ENCODE results near the gene NBL1. TPM values are rescaled to one million over a fixed set of nuclear protein-coding genes. Genes with fewer than 3 reads are reported as not detected.

The NBL1 gene
- total and polyA plus RNA-seq, 2 of the 4 experiments (the other 2 are of a cell fraction), result 14.0 to 54.2 TPM

- ChIA-PET CTCF (no interaction called here), POLR2A (ENCODE audit: unreplicated experiment) (no interaction called here)
- Histone ChIP-seq H3K18ac (ENCODE audit: low read depth, low read length) (peak overlapping the region; percentile 56), H3K23ac (ENCODE audit: low read depth, low read length) (peak overlapping the region; percentile 52; the same call in 1 of the 2 replicates), H4K8ac (ENCODE audit: low read depth in 2 of 2, low read length in 2 of 2) (peak overlapping the region; percentile 79 to 87), H3K9me1 (ENCODE audit: insufficient read depth, low read length) (peaks cover 5% of the 10 kb centered on the region), H3K9ac (ENCODE audit: low read depth, low read length) (peak overlapping the region; percentile 62), H2AK9ac (replicated peaks; ENCODE audit: low read depth, low read length, poor library complexity) (peak overlapping the region; percentile 91), H3K27me3 (ENCODE audit: control insufficient read depth, insufficient read depth, low read length) (no peaks in the 10 kb centered on the region), H3K27ac (ENCODE audit: insufficient read depth, low read length) (peak overlapping the region; percentile 71), H3K79me1 (ENCODE audit: low read depth in 1 of 2, low read length in 2 of 2) (peaks cover 9 to 37% of the 10 kb centered on the region in 2 experiments; a peak in 3 of 4 replicates), H3K56ac (ENCODE audit: extremely low read depth, insufficient read depth, low read length) (peak overlapping the region; percentile 60), H2BK20ac (ENCODE audit: low read depth, low read length) (no peak overlapping the region), H3K14ac (replicated peaks; ENCODE audit: low read depth, low read length) (peak overlapping the region; percentile 34), H4K20me1 (ENCODE audit: insufficient read depth, low read length) (peaks cover 18% of the 10 kb centered on the region), H2BK15ac (ENCODE audit: low read depth, low read length) (peak overlapping the region; percentile 3; the same call in 2 of the 3 replicates), H3K4me2 (ENCODE audit: low read depth, low read length) (peak overlapping the region; percentile 94), H3K9me3 (ENCODE audit: control insufficient read depth, insufficient read depth, low read length) (no peaks in the 10 kb centered on the region), H2BK5ac (ENCODE audit: low read depth, low read length, poor library complexity, severe bottlenecking) (peak overlapping the region; percentile 55), H2AFZ (replicated peaks; ENCODE audit: low read length, poor library complexity) (peak overlapping the region; percentile 89), H3K36me3 (ENCODE audit: control insufficient read depth, insufficient read depth, low read length) (no peaks in the 10 kb centered on the region), H3K4me1 (ENCODE audit: control insufficient read depth, insufficient read depth, low read length) (no peaks in the 10 kb centered on the region), H2BK120ac (ENCODE audit: low read depth, low read length) (peak overlapping the region; percentile 8; the same call in 1 of the 2 replicates), H3K4ac (ENCODE audit: low read depth, low read length) (peak overlapping the region; percentile 59), H4K91ac (ENCODE audit: insufficient read depth, low read depth, low read length) (peak overlapping the region; percentile 37), H2AK5ac (ENCODE audit: low read depth, low read length) (0 out of 2 replicates have a peak overlapping the region, but pooled peaks have one; percentile 1), H3K4me3 (ENCODE audit: insufficient read depth, low read depth, low read length) (peak overlapping the region; percentile 72), H4K5ac (ENCODE audit: low read depth, low read length) (peak overlapping the region; percentile 86)
- in situ Hi-C loops (cut with MboI; ENCODE audit: low sequenced_read_pairs), result no loop called here
- DNase-seq (peak; percentile 28), ATAC-seq (ENCODE audit: low read depth) (peak; percentile 35)
- 8% methylated on average over 4 of the region's 11 CpGs; no CpG with 5 or more reads in 1 of the 2 experiments for WGBS, 2 experiments (ENCODE audit: extremely low coverage in 2 of 2, insufficient read length in 1 of 2)
- dilution Hi-C loops (cut with HindIII; ENCODE audit: low sequenced_read_pairs, unreplicated experiment), result no loop called here
- intact Hi-C loops (cut with micrococcal nuclease), result loop anchor here (2.0 to 5.0 kb wide), 3 partner anchors 49 to 199 kb away; partner anchors contain the start of genes CAPZB and NBL1
- BruUV-seq (replicated peaks), result no TSS peak
- TF ChIP-seq ELK1 (IDR thresholded peaks at IDR 0.05; ENCODE audit: borderline replicate concordance, low read depth, low read length) (no peak), BHLHE40 (IDR thresholded peaks at IDR 0.05; ENCODE audit: low read depth, low read length) (peak; percentile 11; the same call in 1 of the 2 replicates)
Observed at GRCh38 chr1:19596065-19596713, 47.9 kb upstream of the NBL1 start.

Measured in IMR-90 (cell line).